NCI-H146 treated with DMSO at 0.1 percent for 48 hours (cell line): ENCODE measurements around the gene DRC3.
"Not testable (repeated sequence)": the region's sequence is repeated elsewhere in the genome, so short reads cannot be mapped to it uniquely, and the experiment has no call there.

Source experiments
- DNase-seq: peaks from one replicate; lab custom pipeline; 2025; ENCODE audit not compliant: unreplicated experiment; lab: John Stamatoyannopoulos, UW

DRC3 gene

GRCh38 chr17:17972126-17972951, at the start of gene DRC3, which contains the start of gene TOM1L2:
DRC3 (plus strand) TSS chr17:17972862; CDS start chr17:17977599, 4,737 bp downstream.
TOM1L2 (minus strand) TSS chr17:17972400; CDS start chr17:17972313, 87 bp downstream.
- peak; percentile 100 for DNase-seq

DNA sequence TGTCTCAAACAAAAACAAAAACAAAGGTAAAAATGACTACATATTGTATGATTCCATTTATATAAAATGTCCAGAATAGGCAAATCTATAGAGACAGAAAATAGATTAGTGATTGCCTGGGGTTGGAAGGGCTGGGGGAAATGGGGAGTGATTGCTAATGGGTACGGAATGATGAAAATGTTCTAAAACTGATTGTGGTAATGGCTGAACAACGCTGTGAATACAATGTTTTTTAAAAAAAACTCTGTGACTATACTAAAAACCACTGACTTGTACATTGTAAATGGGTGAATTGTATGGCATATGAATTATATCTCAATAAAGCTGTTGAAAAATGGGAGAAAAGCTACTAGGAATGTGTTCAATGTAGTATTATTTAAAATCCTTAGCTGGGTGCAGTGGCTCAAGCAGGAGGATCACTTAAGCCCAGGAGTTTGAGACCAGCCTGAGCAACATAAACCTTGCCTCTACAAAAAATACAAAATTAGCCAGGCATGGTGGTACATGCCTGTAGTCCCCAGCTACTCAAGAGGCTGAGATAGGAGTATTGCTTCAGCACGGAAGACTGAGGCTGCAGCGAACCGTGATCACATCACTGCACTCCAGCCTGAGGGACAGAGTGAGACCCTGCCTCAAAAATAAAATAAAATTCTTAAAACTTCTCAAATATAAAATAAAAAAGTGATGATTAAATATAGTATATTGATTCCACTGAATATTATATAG, 48.4 kb upstream of the DRC3 start:
- no peak for DNase-seq

DNA sequence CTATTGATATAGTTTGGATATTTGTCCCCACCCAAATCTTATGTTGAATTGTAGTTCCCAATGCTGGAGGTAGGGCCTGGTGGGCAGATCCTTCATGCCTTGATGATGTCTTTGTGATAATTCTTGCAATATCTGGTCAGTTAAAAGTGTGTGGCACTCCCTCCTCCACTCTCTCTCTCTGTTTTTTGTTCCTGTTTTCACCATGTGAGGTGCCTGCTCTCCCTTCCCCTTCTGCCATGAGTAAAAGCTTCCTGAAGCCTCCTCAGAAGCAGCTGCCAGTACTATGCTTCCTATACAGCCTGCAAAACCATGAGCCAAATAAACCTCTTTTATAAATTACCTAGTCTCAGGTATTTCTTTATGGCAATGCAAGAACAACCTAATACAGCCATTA, 47.8 kb upstream of the DRC3 start:
- DNase-seq: no peak

DNA sequence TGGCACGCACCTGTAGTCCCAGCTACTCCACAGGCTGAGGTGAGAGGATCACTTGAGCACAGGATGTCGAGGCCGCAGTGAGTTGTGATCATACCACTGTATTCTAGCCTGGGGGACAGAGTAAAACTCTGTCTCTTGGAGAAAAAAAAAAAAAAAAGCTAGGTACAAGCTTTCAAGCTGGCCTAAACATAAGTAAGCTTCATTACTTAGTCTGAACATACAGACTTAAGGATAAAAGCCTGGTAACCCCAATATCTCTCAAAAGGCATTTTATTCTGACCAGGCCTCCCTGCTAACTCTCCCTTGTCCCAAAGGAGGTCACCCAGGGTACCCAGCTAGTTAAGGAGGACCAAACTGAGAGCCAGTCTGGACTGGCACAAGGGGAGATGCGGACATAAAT, 46.6 kb upstream of the DRC3 start:
- DNase-seq: no peak

DNA sequence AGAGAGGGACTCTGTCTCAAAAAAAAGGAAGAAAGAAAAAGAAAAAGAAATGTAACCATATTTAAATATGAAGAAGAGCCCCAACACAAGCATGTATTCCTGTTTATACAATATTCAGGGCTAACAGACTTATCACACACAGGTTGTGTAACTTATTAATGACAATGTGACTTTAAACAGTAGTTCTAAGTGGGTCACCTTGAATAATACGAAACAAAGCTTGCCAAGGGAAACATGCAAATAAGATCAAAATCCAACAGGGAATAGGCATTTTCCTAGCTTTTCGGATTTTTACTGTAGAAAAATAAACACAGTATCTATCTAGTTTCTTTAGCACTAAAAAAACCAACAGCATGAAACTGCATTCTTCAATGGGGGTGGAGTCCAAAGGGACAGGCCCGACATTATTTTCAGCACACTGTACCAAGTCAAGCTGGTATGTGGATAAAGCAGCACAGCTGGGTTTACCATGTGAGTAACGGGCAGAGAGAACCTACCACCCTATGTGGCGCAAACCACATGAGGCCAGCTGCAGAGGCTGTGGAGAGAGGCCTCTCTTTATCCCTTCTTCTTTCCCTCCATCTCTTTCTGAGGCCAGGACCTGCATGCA, 45.7 kb upstream of the DRC3 start:
- no peak for DNase-seq

DNA sequence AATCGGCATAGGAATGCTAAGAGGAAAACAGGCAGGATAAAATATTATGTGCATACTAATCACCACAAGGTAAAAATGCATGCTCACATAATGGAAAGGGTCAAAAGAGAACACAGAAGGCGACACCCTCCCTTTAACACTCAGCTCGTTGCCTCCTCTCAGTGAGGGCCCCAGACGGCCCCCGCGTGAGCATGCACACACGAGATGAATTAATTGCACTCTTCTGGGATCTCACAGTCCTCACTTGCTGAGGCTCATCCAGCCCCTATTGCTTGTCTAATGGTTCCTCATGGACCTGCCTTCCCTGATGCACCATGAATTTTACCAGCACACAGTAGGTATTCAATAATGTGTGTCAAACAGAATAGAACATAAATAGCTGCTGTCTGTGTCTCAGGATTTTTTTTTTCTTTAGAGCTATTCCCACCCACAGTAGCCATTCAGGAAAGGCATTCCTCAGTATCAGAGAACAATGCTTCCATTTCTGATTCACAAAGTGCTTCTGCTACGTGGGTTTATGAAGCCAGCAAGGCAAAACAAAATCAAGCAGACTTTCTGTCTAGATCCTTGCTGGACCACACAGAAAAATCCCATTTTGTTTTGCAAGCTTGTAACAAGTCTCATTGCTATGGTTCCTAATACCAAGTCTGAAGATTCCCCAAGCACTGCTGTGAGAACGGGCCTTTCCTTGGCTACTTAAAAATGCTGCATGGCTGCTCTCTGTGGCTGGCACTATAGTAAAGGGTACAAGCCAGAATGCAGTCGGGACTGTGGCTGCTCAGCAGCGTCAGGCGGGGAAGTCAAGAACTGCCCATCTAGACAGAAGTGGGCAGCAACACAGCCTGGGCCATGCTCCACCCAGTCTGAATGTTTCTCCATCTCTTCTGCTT, 44.0 kb upstream of the DRC3 start:
- no peak for DNase-seq

DNA sequence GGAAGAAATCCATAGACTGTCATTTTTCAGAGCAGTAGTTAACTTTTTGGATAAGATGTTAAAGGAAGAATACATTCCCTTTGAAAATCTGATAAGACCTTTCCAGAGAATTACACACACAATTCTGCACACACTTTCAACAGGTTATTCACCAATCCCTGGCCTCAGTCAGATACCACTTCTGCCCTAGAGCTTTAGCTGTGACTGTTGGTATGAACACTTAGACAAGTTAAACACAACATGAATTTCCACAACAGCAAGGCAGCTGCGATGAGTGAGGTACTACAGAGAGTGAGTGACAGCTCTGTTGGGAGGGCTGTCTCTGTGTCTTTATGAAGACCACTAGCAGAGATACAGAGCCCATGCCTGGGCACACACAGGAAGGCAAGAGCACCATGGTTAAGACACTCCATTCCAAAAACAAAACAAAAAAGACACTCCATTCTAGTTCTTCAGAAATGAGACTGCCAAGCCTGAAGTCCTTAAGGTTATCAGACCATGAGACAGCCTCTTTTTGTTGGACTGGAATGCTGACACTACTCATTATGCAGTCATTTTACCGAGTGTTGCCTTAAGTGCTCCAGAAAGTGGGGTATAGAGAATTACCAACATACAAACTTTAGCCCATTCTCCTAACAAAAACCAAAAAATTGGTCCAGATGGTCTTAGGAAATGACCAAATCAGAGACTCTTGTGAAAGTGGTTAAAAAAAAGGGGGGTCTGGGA, 42.8 kb upstream of the DRC3 start:
- DNase-seq: no peak

- DNase-seq: no peak
Measured at GRCh38 chr17:17930674-17931073, 42.0 kb upstream of the DRC3 start.

DNA sequence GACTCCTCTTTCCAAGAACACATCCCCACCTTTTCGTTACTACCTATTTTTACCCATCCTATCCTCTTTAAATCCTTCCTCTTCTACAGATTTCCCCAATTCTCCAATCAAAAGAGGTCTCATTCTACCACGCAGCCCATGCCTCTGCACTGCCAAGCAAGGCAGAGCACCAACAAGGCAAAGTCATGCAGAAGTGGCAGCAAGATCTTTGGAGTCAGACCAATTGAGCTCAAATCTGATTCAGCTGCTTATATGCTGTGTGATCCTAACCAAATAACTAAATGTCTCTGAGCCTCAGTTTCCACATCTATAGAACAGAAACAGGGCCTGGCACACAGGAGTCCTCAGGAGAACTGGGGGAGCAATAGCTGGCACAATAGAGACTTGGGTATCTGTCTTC, 41.5 kb upstream of the DRC3 start:
- DNase-seq: no peak

DNA sequence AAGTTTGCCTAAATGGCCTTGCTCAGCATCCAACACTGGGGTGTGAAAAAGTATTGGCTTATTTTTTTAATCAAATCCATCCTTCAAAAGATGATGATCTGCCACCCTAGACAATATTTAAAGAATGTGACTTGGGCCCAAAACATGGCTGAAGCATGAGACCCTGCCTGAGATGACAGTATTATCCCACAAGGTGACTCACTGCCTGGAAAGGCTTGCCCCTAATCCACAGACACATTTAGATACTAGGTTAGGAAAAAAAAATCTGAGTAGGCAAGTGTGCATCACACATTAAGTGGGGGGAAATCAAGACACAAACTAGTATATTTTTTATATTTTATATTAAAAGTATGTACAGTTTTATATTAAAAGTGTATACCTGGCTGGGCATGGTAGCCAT, 38.9 kb upstream of the DRC3 start:
- no peak for DNase-seq

DNA sequence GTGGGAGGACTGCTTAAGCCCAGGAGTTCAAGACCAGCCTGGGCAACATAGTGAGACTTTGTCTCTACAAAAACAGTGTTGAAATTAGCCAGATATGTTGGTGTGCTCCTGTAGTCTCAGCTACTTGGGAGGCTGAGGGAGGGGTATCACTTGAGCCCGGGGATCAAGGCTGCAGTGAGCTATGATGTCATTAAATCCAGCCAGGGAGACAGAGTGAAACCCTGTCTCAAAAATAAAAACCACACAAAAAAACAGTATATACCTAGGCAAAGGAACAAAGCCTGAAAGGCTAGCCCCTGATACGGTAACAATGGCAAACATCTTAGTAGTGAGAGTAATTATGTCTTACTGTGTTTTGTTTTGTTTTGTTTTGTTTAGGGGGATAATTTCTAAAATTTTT, 38.4 kb upstream of the DRC3 start:
- DNase-seq: no peak

GRCh38 chr17:17934806-17935205, 37.9 kb upstream of the DRC3 start:
- DNase-seq: no peak

GRCh38 chr17:17935321-17936271, 37.1 kb upstream of the DRC3 start:
- no peak for DNase-seq

GRCh38 chr17:17937201-17937853, 35.3 kb upstream of the DRC3 start:
- no peak for DNase-seq

GRCh38 chr17:17937958-17938357, 34.7 kb upstream of the DRC3 start:
- no peak for DNase-seq

DNA sequence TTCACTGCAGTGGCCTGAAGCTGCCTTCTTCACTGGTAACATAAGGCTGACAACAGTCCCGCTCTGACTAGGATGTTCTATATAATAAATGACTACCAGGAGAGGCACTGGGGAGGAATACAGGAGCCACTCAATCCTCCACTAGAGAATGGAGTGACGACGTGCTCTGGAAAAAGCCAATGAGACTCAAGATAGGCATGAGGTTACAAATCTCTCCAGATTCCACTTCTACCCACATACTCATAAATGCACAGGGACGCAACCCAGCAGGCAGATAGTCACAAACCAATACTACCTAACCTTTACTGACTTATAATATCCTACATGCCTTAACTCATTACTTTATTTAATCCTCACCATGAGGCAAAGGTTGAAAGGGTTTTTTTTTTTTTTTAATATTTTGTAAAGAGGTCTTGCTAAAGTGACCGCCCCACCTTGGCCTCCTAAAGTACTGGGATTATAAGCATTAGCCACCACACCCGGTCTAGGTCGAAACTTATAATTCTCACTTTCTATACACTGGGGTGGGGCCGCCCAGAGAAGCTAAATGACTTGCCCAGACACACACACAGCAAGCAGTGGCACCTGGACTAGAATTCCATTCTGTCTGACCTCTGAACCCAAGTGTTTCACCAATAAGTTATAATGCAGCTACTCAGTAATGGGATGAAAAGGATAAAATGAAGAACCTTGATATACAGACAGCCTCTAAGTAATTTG, 34.1 kb upstream of the DRC3 start:
- DNase-seq: no peak

DNA sequence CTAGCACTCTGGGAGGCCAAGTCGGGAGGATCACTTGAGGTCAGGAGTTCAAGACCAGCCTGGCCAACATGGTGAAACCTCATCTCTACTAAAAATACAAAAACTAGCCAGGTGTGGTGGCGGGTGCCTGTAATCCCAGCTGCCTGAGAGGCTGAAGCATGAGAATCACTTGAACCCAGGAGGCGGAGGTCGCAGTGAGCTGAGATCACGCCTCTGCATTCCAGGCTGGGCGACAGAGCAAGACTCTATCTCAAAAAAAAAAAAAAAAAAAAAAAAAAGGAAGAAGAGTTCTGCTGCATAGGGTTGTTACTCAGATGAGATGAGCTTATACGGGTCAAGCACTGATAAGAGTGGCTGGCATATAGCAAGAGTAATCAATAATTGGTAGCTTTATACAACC, 32.7 kb upstream of the DRC3 start:
- not testable (repeated sequence) for DNase-seq

GRCh38 chr17:17940441-17940911, 32.2 kb upstream of the DRC3 start:
- DNase-seq: no peak
